HEK293 (cell line): Measurements from ENCODE around the gene EVX1.

Experiments
- CTCF ChIA-PET: fragments of 350-600 bp; formaldehyde crosslinking; extraction: SDS; loops from one replicate; lab custom pipeline; 2021; ENCODE audit warnings: antibody characterized with exemption; lab: Yijun Ruan, JAX
- POLR2A ChIA-PET: fragments of 300-600 bp; formaldehyde crosslinking; extraction: SDS; loops from one replicate; lab custom pipeline; 2020; ENCODE audit warnings: antibody characterized with exemption, inconsistent platforms; lab: Yijun Ruan, JAX
- H3K27ac ChIP-seq: fragments of 200-500 bp; sonication (Bioruptor generic); 2 replicates; pipeline ENCODE4 v1.5.1; 2014; ENCODE audit warnings: low read depth, low read length, control low read depth, inconsistent platforms; ENCODE audit errors: extremely low read depth
- H3K36me3 ChIP-seq, 2 experiments: fragments of 200-500 bp in 1 of 2; sonication (Bioruptor generic) in 1 of 2; 1 replicate in 1 of 2; 2 replicates in 1 of 2; pipeline ENCODE4 v1.5.1; 2014 to 2017; ENCODE audit warnings: inconsistent platforms in 2 of 2, low read length in 2 of 2; ENCODE audit not compliant: control insufficient read depth in 2 of 2, insufficient read depth in 1 of 2
- H3K4me1 ChIP-seq: fragments of 200-500 bp; sonication (Bioruptor generic); 2 replicates; pipeline ENCODE4 v1.5.1; 2014; ENCODE audit warnings: mild to moderate bottlenecking, low read length, inconsistent platforms; ENCODE audit not compliant: control insufficient read depth, insufficient read depth
- H3K4me3 ChIP-seq: 2 replicates; pipeline ENCODE4 v1.5.1; 2011; ENCODE audit warnings: low read depth, mild to moderate bottlenecking, control low read depth, low read length, moderate library complexity
- H3K9me3 ChIP-seq: fragments of 200-500 bp; sonication (Bioruptor generic); 2 replicates; pipeline ENCODE4 v1.5.1; 2014; ENCODE audit warnings: low read depth, low read length, inconsistent platforms; ENCODE audit not compliant: control insufficient read depth, insufficient read depth
- BCL11B ChIP-seq: fragments of 450-650 bp; formaldehyde crosslinking; IDR thresholded peaks from 2 replicates; pipeline ENCODE4 v1.5.1; 2016; ENCODE audit warnings: low read depth, missing biosample characterization, missing genetic modification characterization
- FEZF1 ChIP-seq: fragments of 450-650 bp; formaldehyde crosslinking; IDR thresholded peaks from 2 replicates; pipeline ENCODE4 v1.5.1; 2016; ENCODE audit warnings: missing biosample characterization, missing genetic modification characterization
- IKZF3 ChIP-seq: fragments of 450-650 bp; IDR thresholded peaks from 2 replicates; pipeline ENCODE4 v1.5.0; 2018; ENCODE audit warnings: missing biosample characterization, mild to moderate bottlenecking, missing genetic modification characterization, moderate library complexity
- KLF1 ChIP-seq: fragments of 450-650 bp; formaldehyde crosslinking; IDR thresholded peaks from 2 replicates; pipeline ENCODE4 v1.5.1; 2016; ENCODE audit warnings: missing biosample characterization, missing genetic modification characterization
- KLF10 ChIP-seq: fragments of 450-650 bp; IDR thresholded peaks from 2 replicates; pipeline ENCODE4 v1.5.1; 2018; ENCODE audit warnings: missing biosample characterization, mild to moderate bottlenecking, missing genetic modification characterization
- PRDM1 ChIP-seq: fragments of 450-650 bp; formaldehyde crosslinking; IDR thresholded peaks from 2 replicates; pipeline ENCODE4; 2016; ENCODE audit warnings: missing biosample characterization, missing genetic modification characterization
- ZBTB20 ChIP-seq: fragments of 450-650 bp; formaldehyde crosslinking; IDR thresholded peaks from 2 replicates; pipeline ENCODE4 v1.5.1; 2016; ENCODE audit warnings: missing biosample characterization, missing genetic modification characterization
- ZBTB7A ChIP-seq: fragments of 450-650 bp; formaldehyde crosslinking; IDR thresholded peaks from 2 replicates; pipeline ENCODE4 v1.5.1; 2016; ENCODE audit warnings: low read depth, missing biosample characterization, missing genetic modification characterization
- ZEB2 ChIP-seq: fragments of 450-650 bp; formaldehyde crosslinking; IDR thresholded peaks from 2 replicates; pipeline ENCODE4 v1.5.1; 2016; ENCODE audit warnings: missing biosample characterization, missing genetic modification characterization
- ZFP41 ChIP-seq: fragments of 450-650 bp; formaldehyde crosslinking; IDR thresholded peaks from 2 replicates; pipeline ENCODE4 v1.5.1; 2016; ENCODE audit warnings: missing biosample characterization, missing genetic modification characterization, borderline replicate concordance
- ZFP69B ChIP-seq: fragments of 450-650 bp; formaldehyde crosslinking; IDR thresholded peaks from 2 replicates; pipeline ENCODE4 v1.5.1; 2016; ENCODE audit warnings: missing biosample characterization, missing genetic modification characterization
- ZNF16 ChIP-seq: fragments of 450-650 bp; formaldehyde crosslinking; IDR thresholded peaks from 2 replicates; pipeline ENCODE4 v1.5.1; 2016; ENCODE audit warnings: low read depth, missing biosample characterization, missing genetic modification characterization
- ZNF366 ChIP-seq: fragments of 450-650 bp; formaldehyde crosslinking; conservative IDR thresholded peaks from 2 replicates; pipeline ENCODE4 v1.5.1; 2016; ENCODE audit warnings: missing biosample characterization, missing genetic modification characterization
- ZNF391 ChIP-seq: fragments of 450-650 bp; formaldehyde crosslinking; IDR thresholded peaks from 2 replicates; pipeline ENCODE4 v1.5.1; 2016; ENCODE audit warnings: low read depth, missing biosample characterization, missing genetic modification characterization, borderline replicate concordance
- ZNF501 ChIP-seq: fragments of 450-650 bp; formaldehyde crosslinking; IDR thresholded peaks from 2 replicates; pipeline ENCODE4 v1.5.1; 2016; ENCODE audit warnings: missing biosample characterization, missing genetic modification characterization
- ZNF571 ChIP-seq: fragments of 450-650 bp; formaldehyde crosslinking; IDR thresholded peaks from 2 replicates; pipeline ENCODE4 v1.5.0; 2017; ENCODE audit warnings: missing biosample characterization, missing genetic modification characterization
- ZNF654 ChIP-seq: fragments of 450-650 bp; formaldehyde crosslinking; IDR thresholded peaks from 2 replicates; pipeline ENCODE4 v1.5.1; 2016; ENCODE audit warnings: low read depth, missing biosample characterization, missing genetic modification characterization
- ZNF658 ChIP-seq: fragments of 450-650 bp; formaldehyde crosslinking; IDR thresholded peaks from 2 replicates; pipeline ENCODE4; 2016; ENCODE audit warnings: missing biosample characterization, missing genetic modification characterization
- ZNF660 ChIP-seq: fragments of 450-650 bp; IDR thresholded peaks from 2 replicates; pipeline ENCODE4 v1.5.1; 2018; ENCODE audit warnings: missing biosample characterization, mild to moderate bottlenecking, missing genetic modification characterization
- ZNF677 ChIP-seq: fragments of 450-650 bp; IDR thresholded peaks from 2 replicates; pipeline ENCODE4 v1.5.0; 2018; ENCODE audit warnings: missing biosample characterization, mild to moderate bottlenecking, missing genetic modification characterization, moderate library complexity
- ZNF76 ChIP-seq: fragments of 450-650 bp; formaldehyde crosslinking; IDR thresholded peaks from 2 replicates; pipeline ENCODE4; 2016; ENCODE audit warnings: low read depth, missing biosample characterization, missing genetic modification characterization, borderline replicate concordance
- ZXDB ChIP-seq: fragments of 450-650 bp; formaldehyde crosslinking; IDR thresholded peaks from 2 replicates; pipeline ENCODE4 v1.5.1; 2016; ENCODE audit warnings: missing biosample characterization, missing genetic modification characterization
- TF ChIP-seq, protein P1 (sequence below): fragments of 450-650 bp; formaldehyde crosslinking; IDR thresholded peaks from 2 replicates; pipeline ENCODE4 v1.5.1; 2017; ENCODE audit warnings: missing biosample characterization, missing genetic modification characterization
- TF ChIP-seq, protein P2 (sequence below): fragments of 450-650 bp; formaldehyde crosslinking; IDR thresholded peaks from 2 replicates; pipeline ENCODE4 v1.5.1; 2016; ENCODE audit warnings: missing biosample characterization, missing genetic modification characterization
- TF ChIP-seq, protein P3 (sequence below): fragments of 450-650 bp; formaldehyde crosslinking; IDR thresholded peaks from 2 replicates; pipeline ENCODE4 v1.5.1; 2016; ENCODE audit warnings: missing biosample characterization, missing genetic modification characterization
- TF ChIP-seq, protein P4 (sequence below): fragments of 450-650 bp; formaldehyde crosslinking; IDR thresholded peaks from 2 replicates; pipeline ENCODE4 v1.5.1; 2017; ENCODE audit warnings: missing biosample characterization, mild to moderate bottlenecking, missing genetic modification characterization, moderate library complexity

EVX1 gene

DNA sequence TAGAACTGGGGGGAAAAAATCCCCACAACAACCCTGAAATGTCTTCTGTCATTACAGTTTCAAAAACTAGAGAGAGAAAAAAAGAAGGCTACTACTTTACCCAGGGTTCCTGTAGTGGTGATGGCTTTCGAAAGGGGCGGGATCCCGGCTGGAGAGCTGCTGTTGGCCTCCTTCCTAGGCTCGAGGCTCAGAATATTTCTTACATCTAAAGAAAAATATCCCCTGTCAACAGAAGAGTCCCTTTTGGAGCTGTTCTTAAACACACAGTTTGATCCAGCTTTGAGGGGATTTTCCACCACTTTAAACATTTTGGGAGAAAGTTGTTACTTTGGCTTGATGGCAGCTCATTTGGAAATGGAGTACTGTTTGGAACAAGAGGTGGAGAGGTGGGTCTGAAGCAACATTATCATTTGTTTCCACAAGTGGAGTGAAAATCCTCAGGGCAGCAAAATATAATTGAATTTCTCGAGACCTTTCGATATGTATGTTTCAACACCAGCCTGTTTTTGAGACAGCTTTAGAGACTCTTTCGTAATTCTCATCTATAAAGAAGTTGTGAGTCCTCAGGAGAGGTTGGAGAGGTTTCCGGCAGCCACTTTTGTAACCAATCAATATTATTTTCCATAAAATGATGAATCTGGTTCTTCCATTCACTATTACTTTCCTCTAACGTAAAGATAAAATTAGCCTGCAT is 47.8 kb upstream of the EVX1 start:
- POLR2A ChIA-PET, result interaction anchor here (0.6 to 2.6 kb wide), 4 partner anchors 9 to 26 kb away, joined by 3 to 25 read pairs (median 4); partner anchors contain the start of gene HOXA11
- no peak overlapping the region for H3K27ac ChIP-seq
- no peak overlapping the region for H3K4me3 ChIP-seq
- H3K4me1 ChIP-seq, result peaks cover 12% of the 10 kb centered on the region
- no peaks in the 10 kb centered on the region for H3K9me3 ChIP-seq
- H3K36me3 ChIP-seq, result peaks cover 11 to 23% of the 10 kb centered on the region in 2 experiments; a peak in 2 of 3 replicates
- TF ChIP-seq, protein P1, sequence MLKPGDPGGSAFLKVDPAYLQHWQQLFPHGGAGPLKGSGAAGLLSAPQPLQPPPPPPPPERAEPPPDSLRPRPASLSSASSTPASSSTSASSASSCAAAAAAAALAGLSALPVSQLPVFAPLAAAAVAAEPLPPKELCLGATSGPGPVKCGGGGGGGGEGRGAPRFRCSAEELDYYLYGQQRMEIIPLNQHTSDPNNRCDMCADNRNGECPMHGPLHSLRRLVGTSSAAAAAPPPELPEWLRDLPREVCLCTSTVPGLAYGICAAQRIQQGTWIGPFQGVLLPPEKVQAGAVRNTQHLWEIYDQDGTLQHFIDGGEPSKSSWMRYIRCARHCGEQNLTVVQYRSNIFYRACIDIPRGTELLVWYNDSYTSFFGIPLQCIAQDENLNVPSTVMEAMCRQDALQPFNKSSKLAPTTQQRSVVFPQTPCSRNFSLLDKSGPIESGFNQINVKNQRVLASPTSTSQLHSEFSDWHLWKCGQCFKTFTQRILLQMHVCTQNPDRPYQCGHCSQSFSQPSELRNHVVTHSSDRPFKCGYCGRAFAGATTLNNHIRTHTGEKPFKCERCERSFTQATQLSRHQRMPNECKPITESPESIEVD (tag by site-specific recombination), result peak; percentile 46; the same call in 1 of the 2 replicates
- TF ChIP-seq ZBTB20 (tag by site-specific recombination) (peak; percentile 16; the same call in 1 of the 2 replicates), ZNF391 (no peak)
- CTCF ChIA-PET, result interaction anchor here (0.6 to 3.1 kb wide), 17 partner anchors 10 to 899 kb away, joined by 3 to 26 read pairs (median 8); partner anchors contain the start of gene HOXA11

DNA sequence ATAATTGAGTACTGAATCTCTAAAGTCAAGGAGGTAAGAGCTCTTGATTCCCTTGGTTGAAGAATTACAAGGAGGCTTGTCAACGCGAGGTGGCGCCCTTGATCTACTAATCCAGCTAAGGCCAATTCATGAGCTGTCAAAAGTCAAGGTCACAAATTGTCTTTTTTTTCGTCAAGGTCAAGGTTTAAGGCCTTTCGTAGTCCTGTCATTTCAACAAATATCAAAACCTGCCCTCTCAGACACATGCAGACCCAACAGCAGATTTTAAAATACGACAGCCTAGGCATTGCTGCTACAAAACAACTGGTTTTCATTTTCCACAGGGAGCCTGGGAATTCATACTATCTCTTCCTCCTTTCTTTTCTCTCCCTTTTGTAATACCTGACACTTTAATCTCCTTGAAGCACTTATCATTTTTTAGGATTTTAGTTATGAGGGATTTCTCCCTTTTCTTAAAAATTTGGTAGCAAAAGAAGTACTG is 46.3 kb upstream of the EVX1 start:
- ChIA-PET POLR2A (interaction anchor here (0.6 to 2.6 kb wide), 4 partner anchors 10 to 544 kb away, joined by 3 to 25 read pairs (median 4); partner anchors contain the start of gene HOXA11), CTCF (interaction anchor here (0.5 to 3.1 kb wide), 39 partner anchors 9 to 898 kb away, joined by 3 to 26 read pairs (median 4); partner anchors contain the start of genes HIBADH and HOXA11)
- no peaks in the 10 kb centered on the region for H3K9me3 ChIP-seq
- H3K27ac ChIP-seq, result no peak overlapping the region
- H3K4me3 ChIP-seq, result peak overlapping the region; percentile 89
- peaks cover 9 to 23% of the 10 kb centered on the region in 2 experiments; a peak in 2 of 3 replicates for H3K36me3 ChIP-seq
- peaks cover 17% of the 10 kb centered on the region for H3K4me1 ChIP-seq
- TF ChIP-seq IKZF3 (tag by site-specific recombination) (peak; percentile 22; the same call in 1 of the 2 replicates), ZEB2 (tag by site-specific recombination) (0 out of 2 replicates have a peak, but pooled peaks have one; percentile 35), ZNF677 (tag by site-specific recombination) (no peak), ZNF654 (tag by site-specific recombination) (peak; percentile 87), BCL11B (tag by site-specific recombination) (peak; percentile 80), ZFP69B (tag by site-specific recombination) (no peak), ZBTB7A (tag by site-specific recombination) (no peak), ZXDB (tag by site-specific recombination) (0 out of 2 replicates have a peak, but pooled peaks have one; percentile 23), PRDM1 (tag by site-specific recombination) (peak; percentile 54; the same call in 1 of the 2 replicates), ZNF76 (tag by site-specific recombination) (no peak), ZNF660 (tag by site-specific recombination) (peak; percentile 46; the same call in 1 of the 2 replicates), KLF10 (tag by site-specific recombination) (0 out of 2 replicates have a peak, but pooled peaks have one; percentile 46), KLF1 (tag by site-specific recombination) (no peak), FEZF1 (tag by site-specific recombination) (peak; percentile 90), ZNF366 (peak; percentile 79), ZNF571 (tag by site-specific recombination) (no peak), ZNF16 (tag by site-specific recombination) (no peak), ZNF501 (tag by site-specific recombination) (no peak), ZNF658 (no peak), ZFP41 (tag by site-specific recombination) (no peak)
- TF ChIP-seq, protein P2, sequence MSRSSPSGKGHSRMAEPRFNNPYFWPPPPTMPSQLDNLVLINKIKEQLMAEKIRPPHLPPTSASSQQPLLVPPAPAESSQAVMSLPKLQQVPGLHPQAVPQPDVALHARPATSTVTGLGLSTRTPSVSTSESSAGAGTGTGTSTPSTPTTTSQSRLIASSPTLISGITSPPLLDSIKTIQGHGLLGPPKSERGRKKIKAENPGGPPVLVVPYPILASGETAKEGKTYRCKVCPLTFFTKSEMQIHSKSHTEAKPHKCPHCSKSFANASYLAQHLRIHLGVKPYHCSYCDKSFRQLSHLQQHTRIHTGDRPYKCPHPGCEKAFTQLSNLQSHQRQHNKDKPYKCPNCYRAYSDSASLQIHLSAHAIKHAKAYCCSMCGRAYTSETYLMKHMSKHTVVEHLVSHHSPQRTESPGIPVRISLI (tag by site-specific recombination), result peak; percentile 46; the same call in 1 of the 2 replicates
- TF ChIP-seq, protein P3, sequence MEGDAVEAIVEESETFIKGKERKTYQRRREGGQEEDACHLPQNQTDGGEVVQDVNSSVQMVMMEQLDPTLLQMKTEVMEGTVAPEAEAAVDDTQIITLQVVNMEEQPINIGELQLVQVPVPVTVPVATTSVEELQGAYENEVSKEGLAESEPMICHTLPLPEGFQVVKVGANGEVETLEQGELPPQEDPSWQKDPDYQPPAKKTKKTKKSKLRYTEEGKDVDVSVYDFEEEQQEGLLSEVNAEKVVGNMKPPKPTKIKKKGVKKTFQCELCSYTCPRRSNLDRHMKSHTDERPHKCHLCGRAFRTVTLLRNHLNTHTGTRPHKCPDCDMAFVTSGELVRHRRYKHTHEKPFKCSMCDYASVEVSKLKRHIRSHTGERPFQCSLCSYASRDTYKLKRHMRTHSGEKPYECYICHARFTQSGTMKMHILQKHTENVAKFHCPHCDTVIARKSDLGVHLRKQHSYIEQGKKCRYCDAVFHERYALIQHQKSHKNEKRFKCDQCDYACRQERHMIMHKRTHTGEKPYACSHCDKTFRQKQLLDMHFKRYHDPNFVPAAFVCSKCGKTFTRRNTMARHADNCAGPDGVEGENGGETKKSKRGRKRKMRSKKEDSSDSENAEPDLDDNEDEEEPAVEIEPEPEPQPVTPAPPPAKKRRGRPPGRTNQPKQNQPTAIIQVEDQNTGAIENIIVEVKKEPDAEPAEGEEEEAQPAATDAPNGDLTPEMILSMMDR, result peak; percentile 71
- TF ChIP-seq, protein P4, sequence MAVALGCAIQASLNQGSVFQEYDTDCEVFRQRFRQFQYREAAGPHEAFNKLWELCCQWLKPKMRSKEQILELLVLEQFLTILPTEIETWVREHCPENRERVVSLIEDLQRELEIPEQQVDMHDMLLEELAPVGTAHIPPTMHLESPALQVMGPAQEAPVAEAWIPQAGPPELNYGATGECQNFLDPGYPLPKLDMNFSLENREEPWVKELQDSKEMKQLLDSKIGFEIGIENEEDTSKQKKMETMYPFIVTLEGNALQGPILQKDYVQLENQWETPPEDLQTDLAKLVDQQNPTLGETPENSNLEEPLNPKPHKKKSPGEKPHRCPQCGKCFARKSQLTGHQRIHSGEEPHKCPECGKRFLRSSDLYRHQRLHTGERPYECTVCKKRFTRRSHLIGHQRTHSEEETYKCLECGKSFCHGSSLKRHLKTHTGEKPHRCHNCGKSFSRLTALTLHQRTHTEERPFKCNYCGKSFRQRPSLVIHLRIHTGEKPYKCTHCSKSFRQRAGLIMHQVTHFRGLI (tag by site-specific recombination), result 0 out of 2 replicates have a peak, but pooled peaks have one; percentile 16
